GM10248 (cell line): ENCODE measurements around the gene SCN5A.

ENCODE experiments used
- CTCF ChIA-PET: fragments of 300-600 bp; sonication (Branson Sonifier 250); formaldehyde crosslinking; extraction: SDS; loops from one replicate; lab custom pipeline; 2021; ENCODE audit warnings: antibody characterized with exemption; lab: Yijun Ruan, JAX
- POLR2A ChIA-PET: fragments of 350-650 bp; sonication (Branson Sonifier 250); formaldehyde crosslinking; extraction: SDS; loops from one replicate; lab custom pipeline; 2020; ENCODE audit warnings: antibody characterized with exemption; lab: Yijun Ruan, JAX
- DNase-seq: peaks from one replicate; pipeline ENCODE4 v3.0.0; 2012; ENCODE audit errors: extremely low spot score
- TF ChIP-seq, protein P1 (sequence below): IDR thresholded peaks from 2 replicates; pipeline ENCODE4 v1.5.1; 2012; ENCODE audit warnings: mild to moderate bottlenecking, low read depth; ENCODE audit errors: extremely low read depth, missing control alignments, control extremely low read depth

SCN5A gene

DNA sequence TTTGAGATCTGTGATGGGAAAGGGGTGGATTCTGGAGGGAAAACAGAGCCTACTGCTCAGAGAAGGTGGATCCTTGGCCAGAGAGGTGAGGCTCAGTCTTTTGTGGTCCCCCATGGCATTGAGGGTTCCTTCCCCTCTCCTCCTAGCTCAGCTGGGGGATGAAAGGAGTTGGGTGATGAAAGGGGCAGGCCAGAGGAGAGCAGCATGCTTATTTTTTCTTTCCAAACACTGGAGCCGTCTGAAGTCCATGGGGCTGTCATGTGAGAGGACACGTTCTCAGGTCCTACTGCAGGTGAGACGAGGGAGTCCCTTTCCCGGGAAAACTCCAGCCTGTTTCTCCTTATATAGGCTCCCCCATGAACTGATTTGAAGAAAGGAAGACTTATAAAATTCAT lies 71.4 kb downstream of the SCN5A start:
- TF ChIP-seq, protein P1, sequence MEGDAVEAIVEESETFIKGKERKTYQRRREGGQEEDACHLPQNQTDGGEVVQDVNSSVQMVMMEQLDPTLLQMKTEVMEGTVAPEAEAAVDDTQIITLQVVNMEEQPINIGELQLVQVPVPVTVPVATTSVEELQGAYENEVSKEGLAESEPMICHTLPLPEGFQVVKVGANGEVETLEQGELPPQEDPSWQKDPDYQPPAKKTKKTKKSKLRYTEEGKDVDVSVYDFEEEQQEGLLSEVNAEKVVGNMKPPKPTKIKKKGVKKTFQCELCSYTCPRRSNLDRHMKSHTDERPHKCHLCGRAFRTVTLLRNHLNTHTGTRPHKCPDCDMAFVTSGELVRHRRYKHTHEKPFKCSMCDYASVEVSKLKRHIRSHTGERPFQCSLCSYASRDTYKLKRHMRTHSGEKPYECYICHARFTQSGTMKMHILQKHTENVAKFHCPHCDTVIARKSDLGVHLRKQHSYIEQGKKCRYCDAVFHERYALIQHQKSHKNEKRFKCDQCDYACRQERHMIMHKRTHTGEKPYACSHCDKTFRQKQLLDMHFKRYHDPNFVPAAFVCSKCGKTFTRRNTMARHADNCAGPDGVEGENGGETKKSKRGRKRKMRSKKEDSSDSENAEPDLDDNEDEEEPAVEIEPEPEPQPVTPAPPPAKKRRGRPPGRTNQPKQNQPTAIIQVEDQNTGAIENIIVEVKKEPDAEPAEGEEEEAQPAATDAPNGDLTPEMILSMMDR, result no peak
- no peak for DNase-seq
- CTCF ChIA-PET, result no interaction called here
- POLR2A ChIA-PET, result no interaction called here

DNA sequence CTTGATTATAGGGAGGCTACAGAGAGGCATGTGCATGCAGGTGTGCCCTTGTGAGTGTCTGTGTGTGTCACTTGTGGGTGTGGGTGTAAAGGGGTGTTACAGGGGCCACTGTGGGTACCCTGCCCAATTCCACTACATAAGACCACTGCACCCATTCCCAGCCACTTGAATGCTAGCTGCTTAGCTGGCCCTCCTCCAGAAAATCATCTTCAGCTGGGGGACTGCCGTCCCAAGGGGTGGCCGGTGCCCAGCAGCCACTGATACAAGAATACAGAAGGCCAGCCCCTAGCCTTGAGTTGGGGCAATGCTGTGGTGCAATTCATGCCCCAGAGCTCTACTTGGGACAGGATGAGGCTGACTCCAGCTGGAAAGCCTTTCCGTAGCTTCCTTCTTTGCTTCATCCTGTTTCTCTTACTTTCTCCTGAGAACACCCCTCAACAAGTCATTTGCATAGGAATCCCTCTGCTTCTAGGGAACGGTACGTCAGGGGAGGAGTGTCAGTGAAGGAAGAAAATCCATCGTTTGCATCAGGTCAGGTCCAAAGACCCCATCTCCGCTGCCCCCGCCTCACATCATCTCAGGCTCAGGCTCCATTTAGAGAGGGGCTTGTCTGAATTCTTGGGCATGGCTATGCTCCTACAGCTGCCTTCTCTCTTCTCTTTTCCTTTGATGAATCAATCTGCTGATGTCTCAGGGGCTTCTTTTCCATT lies 72.0 kb downstream of the SCN5A start:
- ChIA-PET POLR2A (no interaction called here), CTCF (interaction anchor here (0.8 kb wide), 1 partner anchor 422 kb away, joined by 3 read pairs; no protein-coding TSS in a partner anchor)
- TF ChIP-seq, protein P1, result no peak
- DNase-seq, result no peak

- CTCF ChIA-PET, result interaction anchor here (0.8 to 1.0 kb wide), 2 partner anchors 23 to 423 kb away, joined by 3 read pairs; no protein-coding TSS in a partner anchor
- POLR2A ChIA-PET, result no interaction called here
Observed at GRCh38 chr3:38576526-38577370, 72.7 kb downstream of the SCN5A start.

GRCh38 chr3:38576131-38576525 lies 73.4 kb downstream of the SCN5A start:
- TF ChIP-seq, protein P1, result no peak
- CTCF ChIA-PET, result interaction anchor here (1.0 to 1.1 kb wide), 2 partner anchors 20 to 24 kb away, joined by 3 read pairs; no protein-coding TSS in a partner anchor
- DNase-seq, result no peak
- POLR2A ChIA-PET, result no interaction called here

More at GRCh38 chr3:38576526-38577370, 72.7 kb downstream of the SCN5A start:
- TF ChIP-seq, protein P1, result no peak
- DNase-seq, result no peak

- DNase-seq, result no peak
- POLR2A ChIA-PET, result no interaction called here
- CTCF ChIA-PET, result interaction anchor here (1.0 to 1.1 kb wide), 2 partner anchors 19 to 24 kb away, joined by 3 read pairs; no protein-coding TSS in a partner anchor
- TF ChIP-seq, protein P1, result no peak
Observed at GRCh38 chr3:38575279-38575843, 74.1 kb downstream of the SCN5A start.
